HUDEP-2 (cell line): ENCODE data around the gene DNAJB11.
"Not testable (repeated sequence)": the region's sequence is repeated elsewhere in the genome, so short reads cannot be mapped to it uniquely, and the experiment has no call there.

ENCODE experiments used
- DNase-seq, 76 experiments: peaks; one replicate each; lab custom pipeline; 2025; ENCODE audit not compliant: unreplicated experiment in 76 of 76; lab: John Stamatoyannopoulos, UW

Gene DNAJB11

DNA sequence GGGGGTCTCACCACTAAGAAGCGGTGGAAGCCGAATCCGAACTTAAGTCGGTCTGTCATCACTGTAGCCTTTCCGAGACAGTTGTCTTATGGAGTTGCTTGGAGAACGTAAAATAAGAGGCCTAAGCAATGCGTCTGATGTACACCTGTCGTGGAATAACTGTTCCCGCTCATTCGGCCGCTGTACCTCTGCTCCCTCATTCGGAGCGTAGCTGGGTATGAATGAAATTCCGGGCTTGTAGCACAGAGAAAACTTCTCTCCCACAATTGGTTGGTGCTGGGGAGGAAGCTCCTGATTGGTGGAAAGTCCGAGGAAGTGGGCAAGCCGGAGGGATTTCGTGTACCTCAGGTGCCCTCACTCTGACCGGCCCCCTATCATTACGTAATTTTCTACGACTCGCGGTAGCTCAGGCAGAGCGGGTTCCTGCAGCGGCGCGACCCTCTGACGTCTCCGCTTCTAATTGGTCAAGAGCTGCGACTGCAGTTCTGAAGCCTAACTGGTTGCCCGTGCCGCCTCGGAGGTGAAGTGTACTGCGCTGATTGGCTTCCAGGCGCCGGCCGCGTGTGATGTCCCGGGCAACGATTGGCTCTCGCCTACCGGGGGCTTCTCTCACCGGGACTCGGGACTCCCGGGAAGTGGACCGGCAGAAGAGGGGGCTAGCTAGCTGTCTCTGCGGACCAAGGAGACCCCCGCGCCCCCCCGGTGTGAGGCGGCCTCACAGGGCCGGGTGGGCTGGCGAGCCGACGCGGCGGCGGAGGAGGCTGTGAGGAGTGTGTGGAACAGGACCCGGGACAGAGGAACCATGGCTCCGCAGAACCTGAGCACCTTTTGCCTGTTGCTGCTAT lies at the start of gene DNAJB11:
Gene DNAJB11, plus strand, starts transcription at position 625 of the 845 bp plus-strand sequence. Its CDS starts 178 bp downstream, at position 803.
- peak; percentile 23 to 99 (median 97) for DNase-seq

DNA sequence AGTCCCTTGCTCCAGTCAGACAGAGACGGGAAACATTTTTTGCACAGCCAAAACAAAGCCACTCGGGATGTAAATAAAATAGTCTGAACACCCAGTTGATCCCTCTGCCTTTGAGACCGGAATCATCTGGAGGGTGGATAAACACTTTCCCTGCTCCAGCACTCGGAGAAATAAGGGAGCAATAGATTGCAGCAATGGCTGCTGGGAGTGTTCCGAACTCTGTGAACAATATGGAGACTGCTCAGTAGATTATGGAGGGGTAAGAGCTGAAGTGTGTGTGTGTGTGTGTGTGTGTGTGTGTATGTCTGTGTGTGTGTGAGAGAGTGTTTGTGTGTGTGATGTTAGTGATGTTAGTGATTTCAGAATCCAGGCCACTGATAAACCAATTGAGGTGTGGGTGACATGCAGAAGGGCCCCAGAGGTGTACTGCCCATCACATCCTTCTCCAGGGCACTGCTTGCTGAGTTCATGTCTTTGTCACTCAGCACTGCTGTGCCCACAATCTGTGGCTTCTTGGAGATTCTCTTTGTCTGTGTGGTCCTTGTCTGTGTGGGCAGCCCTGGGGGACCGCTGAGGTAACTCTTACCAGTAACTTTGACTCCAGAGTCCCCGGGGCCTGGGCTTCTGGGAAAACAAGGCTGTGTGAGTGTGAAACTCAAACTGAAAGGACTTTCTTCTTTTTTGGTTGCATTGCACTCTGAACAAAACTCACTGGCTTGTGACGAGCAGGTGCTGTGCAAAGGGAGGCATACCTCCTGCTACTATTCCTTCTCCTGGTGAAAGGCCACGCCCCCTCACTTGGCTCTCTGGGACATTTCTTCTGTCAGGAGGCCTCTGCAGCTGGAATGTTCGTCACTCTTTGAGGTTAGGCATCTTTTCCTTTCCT lies 49.3 kb upstream of the DNAJB11 start:
- no peak for DNase-seq

DNA sequence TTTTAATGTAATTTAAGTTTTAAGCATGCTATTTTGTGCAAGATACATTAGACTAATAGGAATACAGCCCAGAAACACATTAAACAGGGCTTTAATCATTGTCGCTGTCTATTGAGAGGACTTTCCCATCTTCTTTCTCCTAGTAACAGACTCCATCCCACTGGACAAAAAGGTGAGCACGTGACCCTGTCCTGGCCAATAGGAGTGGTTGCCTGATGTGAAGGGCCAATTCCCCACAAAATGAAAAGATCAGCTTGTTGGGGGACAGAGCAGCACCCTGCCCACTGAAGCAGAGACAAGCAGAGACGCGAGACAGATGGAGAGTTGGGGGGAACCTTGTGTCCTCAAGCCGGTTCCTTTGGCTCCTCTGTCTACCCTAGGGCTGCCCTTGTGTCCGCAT lies 47.5 kb upstream of the DNAJB11 start:
- DNase-seq: no peak

DNA sequence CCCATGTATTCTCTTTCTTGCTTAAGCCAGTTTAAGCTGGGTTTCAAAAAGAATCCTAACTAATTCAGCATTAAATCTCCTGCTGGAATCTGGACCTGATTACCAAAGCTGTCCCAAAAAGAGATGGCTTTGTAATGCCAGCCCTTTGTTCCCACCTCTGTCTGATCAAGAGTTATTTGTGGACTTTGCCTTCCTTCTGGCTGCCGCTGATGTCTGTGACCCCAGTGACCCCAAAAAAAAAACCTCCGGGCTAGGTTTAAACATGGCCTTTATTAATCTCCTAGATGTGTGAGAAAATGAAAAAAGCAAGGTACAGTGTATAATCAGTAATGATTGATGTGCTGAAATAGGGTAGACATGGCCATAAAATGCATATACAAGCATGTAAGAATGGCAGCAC lies 47.1 kb upstream of the DNAJB11 start:
- no peak for DNase-seq

DNA sequence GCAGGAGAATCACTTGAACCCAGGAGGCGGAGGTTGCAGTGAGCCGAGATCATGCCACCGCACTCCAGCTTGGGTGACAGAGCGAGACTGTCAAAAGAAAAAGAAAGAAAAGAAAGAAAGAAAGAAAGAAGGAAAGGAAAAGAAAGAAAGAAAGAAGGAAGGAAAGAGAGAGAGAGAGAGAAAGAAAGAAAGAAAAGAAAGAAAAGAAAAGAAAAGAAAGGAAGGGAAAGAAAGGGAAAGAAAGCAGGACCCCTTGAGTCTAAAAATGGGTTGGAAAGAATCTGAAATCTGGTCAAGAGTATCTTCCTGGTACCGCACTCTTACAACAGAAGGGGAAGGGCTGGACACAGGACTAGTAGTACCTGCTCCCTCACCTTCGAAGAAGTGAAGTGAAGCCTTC lies 45.9 kb upstream of the DNAJB11 start:
- DNase-seq: no peak

DNA sequence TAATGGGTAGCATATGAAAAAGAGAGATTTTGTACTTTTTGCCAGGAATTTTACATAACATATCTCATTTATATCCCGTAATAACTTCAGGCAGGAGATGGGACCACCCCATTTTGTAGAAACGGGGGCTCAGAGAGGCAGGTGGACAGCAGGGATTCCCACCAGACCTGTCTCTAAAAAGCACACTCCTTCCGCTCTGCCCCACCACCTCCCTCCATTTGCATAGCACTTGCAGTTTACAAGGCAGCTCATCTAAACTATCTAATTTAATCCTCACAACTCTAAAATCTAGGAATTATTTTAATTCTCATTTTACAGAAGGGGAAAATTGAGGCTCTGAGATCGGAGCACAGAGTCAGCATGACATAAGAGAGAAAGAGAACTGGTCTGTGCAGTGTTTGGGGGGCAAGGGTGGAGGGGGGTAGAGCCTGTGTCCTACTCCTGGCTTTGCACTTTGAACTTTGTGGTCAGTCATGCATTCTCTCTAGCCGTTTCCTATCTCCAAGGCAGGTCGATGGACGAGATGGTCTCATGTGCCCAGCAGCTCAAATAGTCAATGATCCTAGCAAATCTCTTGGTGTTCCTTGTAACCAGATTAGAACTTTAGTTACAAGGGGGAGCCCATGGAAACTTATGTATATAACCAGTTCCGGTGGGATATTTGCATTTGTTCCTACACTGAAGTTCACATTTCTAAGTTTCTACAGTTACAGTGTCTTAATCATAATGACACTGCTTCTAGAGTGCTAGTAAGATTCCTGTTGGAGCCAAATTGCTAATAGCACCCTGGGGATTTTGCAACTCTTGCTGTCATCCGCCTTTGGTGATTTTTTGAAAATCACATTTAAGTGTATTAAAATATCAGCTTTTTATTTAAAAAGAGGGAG lies 44.9 kb upstream of the DNAJB11 start:
- no peak for DNase-seq

DNA sequence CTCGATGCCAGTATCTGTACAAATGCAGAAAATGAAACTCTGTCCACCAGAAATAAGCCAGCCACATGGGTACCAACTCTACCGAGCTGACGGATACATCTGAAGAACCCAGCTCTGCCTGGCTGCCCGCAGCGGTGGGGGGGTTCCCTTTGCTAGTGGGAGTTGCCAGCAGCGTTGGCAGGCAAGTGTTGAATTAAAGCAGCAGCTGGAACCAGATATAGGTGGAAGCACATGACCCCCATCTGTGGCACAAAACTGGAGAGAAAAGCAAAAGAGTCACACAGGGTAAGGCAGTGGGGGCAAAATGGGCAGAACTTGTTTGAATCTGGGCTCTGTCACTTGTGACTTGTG lies 44.3 kb upstream of the DNAJB11 start:
- DNase-seq: no peak

DNA sequence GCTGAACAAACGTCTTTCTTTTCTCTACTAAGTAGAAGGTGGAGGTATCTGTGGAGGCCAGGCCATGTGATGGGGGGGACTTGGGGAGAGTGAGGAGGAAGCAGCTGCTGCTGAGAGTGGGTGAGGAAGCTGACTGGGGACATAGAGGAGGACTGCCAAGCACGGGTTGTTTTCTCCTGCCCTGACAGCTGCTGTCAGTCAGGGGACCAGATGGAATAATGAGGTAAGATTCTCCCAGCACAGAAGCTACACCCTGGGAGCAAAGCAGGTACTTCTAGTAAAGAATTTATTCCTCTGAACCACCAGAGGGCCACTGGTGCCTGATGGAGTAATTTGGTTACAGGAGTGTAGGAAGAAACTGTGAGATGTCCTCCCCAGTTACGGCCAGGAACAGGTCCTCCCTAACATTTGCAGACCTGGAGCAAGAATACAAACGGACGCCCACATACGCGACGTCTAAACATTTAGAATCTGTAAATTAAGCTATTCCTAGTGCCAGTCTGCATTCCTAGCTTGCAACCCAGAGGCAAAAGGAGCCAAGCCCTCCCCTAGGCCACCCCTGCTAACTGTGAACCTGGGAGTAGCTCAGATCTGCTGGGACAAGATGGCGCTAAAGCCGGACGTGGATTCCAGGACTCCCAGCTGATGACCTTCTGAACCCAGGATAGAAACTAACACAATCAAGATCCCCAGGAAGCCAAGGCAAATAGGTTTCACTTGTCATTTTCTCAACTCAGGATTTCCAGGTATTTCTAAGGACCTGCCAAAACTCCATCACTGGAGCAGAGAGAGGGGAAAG lies 41.1 kb upstream of the DNAJB11 start:
- no peak for DNase-seq

DNA sequence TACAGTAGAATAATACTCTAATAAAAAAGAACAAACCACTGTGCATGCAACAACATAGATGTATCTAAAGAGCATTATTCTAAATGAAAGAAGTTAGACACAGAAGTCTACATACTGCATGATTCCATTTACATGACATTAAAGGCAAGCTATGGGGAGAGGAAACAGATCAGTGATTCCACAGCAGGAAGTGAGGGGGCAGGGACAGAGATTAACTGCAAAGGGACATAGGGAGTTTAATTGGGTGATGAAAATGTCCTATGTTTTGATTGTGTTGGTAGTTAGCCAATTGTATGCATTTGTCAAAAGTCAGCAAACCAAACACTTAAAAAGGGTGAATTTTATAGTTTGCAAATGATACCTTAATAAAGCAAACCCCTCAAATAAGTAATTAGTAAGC lies 40.1 kb upstream of the DNAJB11 start:
- DNase-seq: no peak

DNA sequence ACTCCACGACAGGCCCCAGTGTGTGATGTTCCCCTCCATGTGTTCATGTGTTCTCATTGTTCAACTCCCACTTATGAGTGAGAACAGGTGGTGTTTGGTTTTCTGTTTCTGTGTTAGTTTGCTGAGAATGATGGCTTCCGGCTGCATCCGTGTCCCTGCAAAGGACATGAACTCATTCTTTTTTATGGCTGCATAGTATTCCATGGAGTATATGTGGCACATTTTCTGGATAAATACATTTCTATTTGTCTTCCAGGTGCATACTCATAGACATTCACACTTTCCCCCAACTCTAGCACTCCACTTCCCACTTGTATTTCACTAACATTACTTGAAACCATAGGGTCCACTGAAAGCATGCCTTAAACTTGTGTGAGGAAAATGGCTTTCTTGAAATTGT lies 38.8 kb upstream of the DNAJB11 start:
- DNase-seq: not testable (repeated sequence)

DNA sequence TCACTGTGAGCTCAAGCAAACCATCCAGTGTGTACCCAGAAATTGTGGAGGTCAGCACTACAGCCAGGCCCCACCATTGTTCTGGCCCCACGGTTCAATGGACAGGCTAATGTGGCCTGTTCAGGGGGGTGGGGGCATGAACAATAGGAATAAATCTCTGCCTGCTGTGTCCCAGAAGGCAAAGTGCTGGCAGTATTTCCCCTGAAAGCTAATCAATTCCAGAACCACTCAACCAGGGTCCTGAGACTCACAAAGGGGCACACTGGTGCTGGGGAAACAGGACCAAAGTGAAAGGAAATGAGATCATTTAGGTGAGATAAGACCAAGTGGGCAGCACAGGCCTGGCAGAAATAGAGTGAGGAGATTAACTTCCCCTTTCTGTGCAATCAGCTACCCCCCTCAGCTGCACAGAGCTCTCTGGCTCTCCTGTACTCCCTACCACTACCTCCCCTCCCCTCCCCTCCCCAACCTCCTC lies 37.9 kb upstream of the DNAJB11 start:
- peak in 16 of 76 experiments; percentile 0 to 31 (median 10) for DNase-seq

DNA sequence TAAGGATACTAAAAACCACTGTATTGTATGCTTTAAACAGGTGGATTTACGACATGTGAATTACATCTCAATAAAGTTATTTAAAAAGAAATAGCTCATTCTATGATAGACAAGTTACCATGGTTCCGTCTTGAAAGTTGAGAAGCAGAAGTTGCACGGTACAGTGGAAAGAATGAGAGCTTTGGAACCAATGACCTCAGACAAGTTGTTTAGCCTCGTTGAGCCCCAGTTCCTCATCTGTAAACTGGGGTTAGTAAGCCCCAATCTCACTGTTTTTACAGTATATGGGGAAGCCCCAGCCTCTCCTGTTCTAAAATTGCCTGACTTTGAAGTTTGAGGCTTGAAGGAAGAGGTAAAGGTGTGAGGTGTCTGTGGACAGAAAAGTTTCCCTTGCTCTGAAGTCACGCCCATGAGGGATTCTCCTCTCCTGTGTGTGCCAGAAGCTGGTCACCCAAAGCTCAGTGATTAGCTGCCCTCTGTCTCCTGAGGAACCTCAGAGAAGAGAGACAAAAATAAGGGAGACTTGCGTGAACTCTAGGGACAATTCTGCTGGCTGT lies 36.3 kb upstream of the DNAJB11 start:
- DNase-seq: no peak

DNA sequence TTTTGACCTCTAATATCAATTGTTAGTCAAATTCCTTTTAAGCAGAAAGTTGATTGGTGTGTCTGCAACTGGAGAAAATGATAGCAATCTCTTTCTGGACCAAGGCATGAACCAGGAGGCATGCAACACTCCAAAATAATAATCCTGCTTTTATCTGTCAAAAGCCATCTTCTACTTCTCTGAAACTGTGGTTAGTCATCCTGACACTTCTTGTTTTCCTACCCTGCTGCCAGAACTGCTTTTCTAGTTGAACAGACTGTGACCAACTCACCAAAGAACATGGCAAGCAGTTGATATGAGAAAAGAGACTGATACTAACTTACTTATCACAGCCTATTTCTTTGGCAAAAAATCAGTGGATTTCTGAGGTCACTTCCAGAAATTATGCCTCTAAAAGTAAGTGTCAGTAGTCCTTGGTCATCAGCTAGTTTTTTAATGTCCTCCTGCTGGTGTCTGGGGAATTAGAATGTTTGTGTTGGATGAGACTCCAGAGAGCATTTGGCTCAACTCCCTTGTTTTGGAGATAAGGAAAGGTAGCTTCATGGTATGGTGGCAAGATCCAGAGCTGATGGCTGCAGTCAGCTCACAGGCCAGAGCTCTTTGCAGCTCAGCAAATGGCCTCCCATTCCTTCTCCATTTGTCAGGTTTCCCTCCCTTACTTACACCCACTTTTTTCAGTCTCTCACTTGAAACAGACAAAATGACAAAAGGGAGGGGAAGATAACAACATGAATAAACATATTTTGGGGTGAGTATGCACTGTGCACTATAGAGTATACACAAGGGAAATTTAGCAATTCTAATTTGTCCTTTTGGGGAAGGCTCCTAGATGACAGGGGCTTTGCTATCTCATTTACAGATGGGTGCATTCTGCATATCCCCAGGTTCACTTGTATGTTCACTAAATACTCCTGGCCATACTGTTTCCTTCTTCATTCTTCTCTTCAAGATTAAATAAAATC lies 33.4 kb upstream of the DNAJB11 start:
- peak in 28 of 76 experiments; percentile 2 to 65 (median 32) for DNase-seq

DNA sequence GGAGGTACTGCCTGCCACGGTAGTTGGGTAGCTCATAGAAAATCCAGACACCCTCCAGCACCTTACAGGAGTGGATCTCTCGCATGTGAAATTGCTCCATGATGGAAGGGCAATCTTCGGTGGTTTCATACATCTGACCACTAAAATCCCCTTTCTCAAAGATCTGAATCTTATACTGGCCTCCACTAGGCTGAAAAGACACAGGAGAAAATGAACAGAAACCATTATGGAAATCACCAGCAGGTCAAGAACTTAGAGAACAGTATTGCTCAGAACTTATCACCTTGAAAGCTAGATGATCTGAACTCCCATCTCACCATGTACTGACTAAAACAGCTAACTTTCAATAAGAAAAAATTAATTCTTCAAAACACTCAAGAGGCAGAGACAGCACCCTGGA lies 31.7 kb upstream of the DNAJB11 start:
- DNase-seq: no peak

DNA sequence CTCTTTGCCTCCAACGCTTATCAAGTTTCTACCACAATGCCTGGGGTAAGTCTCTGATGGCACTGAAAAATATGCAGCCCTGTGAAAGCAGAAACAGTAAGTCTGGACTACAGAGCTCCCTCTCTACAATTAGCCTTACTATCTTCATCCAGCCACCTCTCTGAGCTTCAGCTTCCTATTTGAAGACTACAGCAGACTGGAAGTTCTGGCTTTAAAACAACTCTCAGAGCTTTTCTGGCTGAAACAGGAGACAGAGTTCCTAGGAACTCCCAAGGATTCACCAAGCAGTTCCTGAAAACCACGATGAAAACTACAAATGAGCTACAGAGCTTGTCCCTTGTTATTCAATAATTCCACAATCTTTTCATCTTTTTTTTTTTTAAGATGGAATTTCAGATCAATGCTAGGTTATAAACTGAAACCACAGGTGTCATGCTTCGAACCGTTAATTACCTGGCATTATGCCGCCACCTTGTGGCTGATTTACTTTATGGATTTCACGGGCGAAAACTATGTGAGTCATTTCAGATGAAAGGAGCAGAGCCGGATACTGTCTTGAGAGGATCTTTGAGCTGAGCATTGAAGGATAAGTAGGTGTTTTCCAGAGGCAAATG lies 30.2 kb upstream of the DNAJB11 start:
- peak in 57 of 76 experiments; percentile 2 to 75 (median 41) for DNase-seq

DNA sequence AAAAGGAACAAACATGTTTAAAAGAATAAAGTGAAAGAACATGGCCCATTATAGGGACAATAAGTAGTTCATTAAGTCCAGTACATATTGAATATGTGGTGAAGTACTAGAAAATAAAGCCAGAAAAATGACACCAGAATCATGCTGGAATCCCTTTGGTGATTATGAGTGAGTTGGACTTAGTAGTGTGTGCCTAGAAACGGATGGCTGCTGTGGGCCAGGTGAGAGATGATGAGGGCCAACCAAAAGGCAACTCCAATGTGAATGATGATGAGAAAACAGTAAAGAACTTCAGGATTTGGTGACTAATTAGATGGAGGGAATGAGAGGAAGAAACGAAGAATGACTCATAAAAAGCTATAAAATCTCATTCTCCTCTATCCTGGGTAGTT lies 29.7 kb upstream of the DNAJB11 start:
- no peak for DNase-seq

DNA sequence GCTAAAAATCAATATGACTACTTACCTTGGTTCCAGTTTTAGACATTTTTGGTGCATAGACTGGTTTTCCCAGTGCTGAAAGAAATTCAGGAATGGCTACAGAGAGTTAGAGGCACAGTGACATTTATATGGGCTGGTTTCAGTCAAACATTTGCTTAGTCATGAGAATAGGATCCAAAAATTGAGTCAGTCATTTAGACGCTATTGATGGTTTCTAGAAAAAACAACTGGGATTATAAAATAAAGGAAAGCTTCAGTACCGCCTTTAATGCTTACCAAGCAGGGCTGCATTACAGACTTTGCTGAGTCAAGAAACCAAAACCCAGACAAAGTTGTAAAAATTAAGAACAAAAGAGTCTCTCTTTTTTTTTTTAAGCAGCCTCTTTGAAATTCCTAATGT lies 26.2 kb upstream of the DNAJB11 start, which contains the start of gene CRYGS:
Gene CRYGS, minus strand, starts transcription at position 100 of the 400 bp plus-strand sequence. Its CDS starts 54 bp downstream, at position 46.
- DNase-seq: no peak

DNA sequence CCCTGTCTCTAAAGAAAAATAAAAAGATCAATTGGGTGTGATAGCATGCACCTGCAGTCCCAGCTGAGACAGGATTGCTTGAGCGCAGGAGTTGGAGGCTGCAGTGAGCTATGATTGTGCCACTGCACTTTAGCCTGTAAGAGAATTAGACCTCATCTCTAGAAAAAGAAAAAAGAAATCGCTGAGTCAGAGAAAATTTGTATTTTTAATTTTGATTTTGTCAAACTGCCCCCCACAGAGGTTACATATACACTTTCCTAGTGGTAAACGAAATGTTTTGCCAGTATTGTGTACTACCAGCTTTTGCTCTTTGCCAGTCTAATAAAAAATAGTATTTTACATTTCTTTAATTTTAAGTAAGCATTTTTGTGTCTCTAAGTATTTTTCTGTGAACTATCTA lies 21.0 kb upstream of the DNAJB11 start:
- no peak for DNase-seq
